Stimulated activated naive CD8-positive, alpha-beta T cell treated with anti-CD3 and anti-CD28 coated beads, Interleukin-15, amount 100 ng/mL, for 72 hours (primary cell): ENCODE measurements around the gene NTPCR.
"Not testable (repeated sequence)": the region's sequence is repeated elsewhere in the genome, so short reads cannot be mapped to it uniquely, and the experiment has no call there.

Experiments used
- ATAC-seq: fragments of 150-1000 bp; cut with Tn5 transposase; 2 replicates; pipeline ENCODE4 v1.10.0; 2021; ENCODE audit warnings: mild to moderate bottlenecking, moderate library complexity
- DNase-seq, 2 donors: peaks; one replicate each; pipeline ENCODE4 v3.0.0; 2021 to 2022
- H3K27ac Mint-ChIP-seq, 2 donors: one replicate each; pipeline ENCODE4 v1.8.0; 2022; ENCODE audit warnings: mild to moderate bottlenecking in 2 of 2, mixed read lengths in 2 of 2, moderate library complexity in 2 of 2
- H3K27me3 Mint-ChIP-seq: one replicate; pipeline ENCODE4 v1.8.0; 2022; ENCODE audit warnings: mixed read lengths
- H3K4me1 Mint-ChIP-seq: one replicate; pipeline ENCODE4 v1.8.0; 2022; ENCODE audit warnings: mild to moderate bottlenecking, mixed read lengths
- H3K4me3 Mint-ChIP-seq, 2 donors: one replicate each; pipeline ENCODE4 v1.8.0; 2022; ENCODE audit warnings: mild to moderate bottlenecking in 2 of 2, mixed read lengths in 2 of 2, moderate library complexity in 1 of 2
- H3K9me3 Mint-ChIP-seq, 2 donors: one replicate each; pipeline ENCODE4 v1.8.0; 2022; ENCODE audit warnings: mixed read lengths in 2 of 2

Gene NTPCR

GRCh38 chr1:232998646-232999045, 48.2 kb downstream of the NTPCR start:
- Mint-ChIP-seq H3K9me3 (peaks cover 16 to 17% of the 10 kb centered on the region in 2 donors), H3K27ac (no peak overlapping the region), H3K4me3 (no peak overlapping the region), H3K27me3 (no peaks in the 10 kb centered on the region), H3K4me1 (peaks cover 8% of the 10 kb centered on the region)
- DNase-seq: no peak
- ATAC-seq: no peak

- no peaks in the 10 kb centered on the region for H3K27me3 Mint-ChIP-seq
- H3K4me1 Mint-ChIP-seq: no peaks in the 10 kb centered on the region
- H3K27ac Mint-ChIP-seq: no peak overlapping the region
- no peak overlapping the region for H3K4me3 Mint-ChIP-seq
- DNase-seq (no peak), ATAC-seq (no peak)
- H3K9me3 Mint-ChIP-seq: peaks cover 2 to 5% of the 10 kb centered on the region in 2 donors
Observed at GRCh38 chr1:232999956-233000625, 49.7 kb downstream of the NTPCR start.

- H3K9me3 Mint-ChIP-seq, H3K4me3 Mint-ChIP-seq, H3K27me3 Mint-ChIP-seq, DNase-seq, H3K4me1 Mint-ChIP-seq, H3K27ac Mint-ChIP-seq, ATAC-seq: not testable (repeated sequence)
Observed at GRCh38 chr1:233003638-233004037, 53.2 kb downstream of the NTPCR start.

GRCh38 chr1:233004451-233004850, 54.0 kb downstream of the NTPCR start:
- ATAC-seq (no peak), DNase-seq (no peak)
- no peaks in the 10 kb centered on the region for H3K27me3 Mint-ChIP-seq

GRCh38 chr1:233005156-233005555, 54.7 kb downstream of the NTPCR start:
- Mint-ChIP-seq H3K27me3 (no peaks in the 10 kb centered on the region), H3K9me3 (peaks cover 0 to 5% of the 10 kb centered on the region in 2 donors), H3K4me3 (no peak overlapping the region), H3K4me1 (no peaks in the 10 kb centered on the region), H3K27ac (no peak overlapping the region)
- no peak for ATAC-seq
- no peak for DNase-seq

More at GRCh38 chr1:233004451-233004850, 54.0 kb downstream of the NTPCR start:
- H3K4me1 Mint-ChIP-seq: no peaks in the 10 kb centered on the region
- H3K27ac Mint-ChIP-seq: no peak overlapping the region
- H3K9me3 Mint-ChIP-seq: peaks cover 0 to 5% of the 10 kb centered on the region in 2 donors
- H3K4me3 Mint-ChIP-seq: no peak overlapping the region

- H3K4me1 Mint-ChIP-seq: no peaks in the 10 kb centered on the region
- ATAC-seq (no peak), DNase-seq (no peak)
- peaks cover 0 to 5% of the 10 kb centered on the region in 2 donors for H3K9me3 Mint-ChIP-seq
- no peak overlapping the region for H3K27ac Mint-ChIP-seq
- no peak overlapping the region for H3K4me3 Mint-ChIP-seq
- no peaks in the 10 kb centered on the region for H3K27me3 Mint-ChIP-seq
Observed at GRCh38 chr1:233005703-233006102, 55.3 kb downstream of the NTPCR start.

- Mint-ChIP-seq H3K27ac (no peak overlapping the region), H3K4me3 (no peak overlapping the region), H3K4me1 (no peaks in the 10 kb centered on the region), H3K27me3 (no peaks in the 10 kb centered on the region), H3K9me3 (peaks cover 0 to 5% of the 10 kb centered on the region in 2 donors)
- no peak for DNase-seq
- ATAC-seq: no peak
Observed at GRCh38 chr1:233006108-233006507, 55.7 kb downstream of the NTPCR start.

GRCh38 chr1:233006541-233006973, 56.1 kb downstream of the NTPCR start:
- Mint-ChIP-seq H3K4me3 (no peak overlapping the region), H3K27ac (no peak overlapping the region), H3K9me3 (peaks cover 0 to 5% of the 10 kb centered on the region in 2 donors), H3K4me1 (no peaks in the 10 kb centered on the region), H3K27me3 (no peaks in the 10 kb centered on the region)
- DNase-seq (no peak), ATAC-seq (no peak)

GRCh38 chr1:233010146-233010545, 59.7 kb downstream of the NTPCR start:
- Mint-ChIP-seq H3K9me3 (no peaks in the 10 kb centered on the region), H3K27ac (no peak overlapping the region), H3K27me3 (no peaks in the 10 kb centered on the region), H3K4me1 (no peaks in the 10 kb centered on the region), H3K4me3 (no peak overlapping the region)
- DNase-seq: no peak
- ATAC-seq: no peak

- ATAC-seq: no peak
- DNase-seq: no peak
- Mint-ChIP-seq H3K4me1 (peaks cover 7% of the 10 kb centered on the region), H3K9me3 (no peaks in the 10 kb centered on the region), H3K27ac (no peak overlapping the region), H3K4me3 (no peak overlapping the region), H3K27me3 (no peaks in the 10 kb centered on the region)
Observed at GRCh38 chr1:233012021-233012420, 61.6 kb downstream of the NTPCR start.

- peak in 1 of 2 donors; percentile 13 for DNase-seq
- peak; percentile 91 for ATAC-seq
- H3K9me3 Mint-ChIP-seq: no peaks in the 10 kb centered on the region
- H3K4me1 Mint-ChIP-seq: peaks cover 7% of the 10 kb centered on the region
- H3K27ac Mint-ChIP-seq: peak overlapping the region in 1 of 2 donors; percentile 74
- H3K27me3 Mint-ChIP-seq: no peaks in the 10 kb centered on the region
- no peak overlapping the region for H3K4me3 Mint-ChIP-seq
Observed at GRCh38 chr1:233015965-233016364, 65.6 kb downstream of the NTPCR start.

GRCh38 chr1:233016798-233017197, 66.4 kb downstream of the NTPCR start:
- H3K27ac Mint-ChIP-seq: no peak overlapping the region
- no peaks in the 10 kb centered on the region for H3K27me3 Mint-ChIP-seq
- no peak overlapping the region for H3K4me3 Mint-ChIP-seq
- peaks cover 7% of the 10 kb centered on the region for H3K4me1 Mint-ChIP-seq
- no peak for ATAC-seq
- H3K9me3 Mint-ChIP-seq: no peaks in the 10 kb centered on the region
- DNase-seq: no peak

GRCh38 chr1:233019083-233019482, 68.7 kb downstream of the NTPCR start:
- ATAC-seq (no peak), DNase-seq (no peak)
- Mint-ChIP-seq H3K27me3 (no peaks in the 10 kb centered on the region), H3K4me3 (no peak overlapping the region), H3K9me3 (no peaks in the 10 kb centered on the region), H3K27ac (no peak overlapping the region), H3K4me1 (peaks cover 7% of the 10 kb centered on the region)

GRCh38 chr1:233019778-233020325, 69.4 kb downstream of the NTPCR start:
- no peak overlapping the region for H3K27ac Mint-ChIP-seq
- no peaks in the 10 kb centered on the region for H3K27me3 Mint-ChIP-seq
- no peak for DNase-seq
- no peak for ATAC-seq
- H3K4me1 Mint-ChIP-seq: peaks cover 7% of the 10 kb centered on the region
- H3K4me3 Mint-ChIP-seq: no peak overlapping the region
- H3K9me3 Mint-ChIP-seq: no peaks in the 10 kb centered on the region

- no peak for ATAC-seq
- H3K4me3 Mint-ChIP-seq: no peak overlapping the region
- H3K27me3 Mint-ChIP-seq: no peaks in the 10 kb centered on the region
- H3K9me3 Mint-ChIP-seq: no peaks in the 10 kb centered on the region
- no peak for DNase-seq
- H3K4me1 Mint-ChIP-seq: peaks cover 7% of the 10 kb centered on the region
- no peak overlapping the region for H3K27ac Mint-ChIP-seq
Observed at GRCh38 chr1:233020426-233020825, 70.0 kb downstream of the NTPCR start.

GRCh38 chr1:233022246-233022645, 71.8 kb downstream of the NTPCR start:
- no peak for DNase-seq
- H3K27ac Mint-ChIP-seq: no peak overlapping the region
- H3K9me3 Mint-ChIP-seq: no peaks in the 10 kb centered on the region
- ATAC-seq: no peak
- H3K4me3 Mint-ChIP-seq: no peak overlapping the region
- no peaks in the 10 kb centered on the region for H3K4me1 Mint-ChIP-seq
- no peaks in the 10 kb centered on the region for H3K27me3 Mint-ChIP-seq

- H3K27ac Mint-ChIP-seq: peak overlapping the region in 1 of 2 donors; percentile 81
- H3K27me3 Mint-ChIP-seq: no peaks in the 10 kb centered on the region
- H3K4me3 Mint-ChIP-seq: no peak overlapping the region
- H3K4me1 Mint-ChIP-seq: no peaks in the 10 kb centered on the region
- DNase-seq (no peak), ATAC-seq (no peak)
- H3K9me3 Mint-ChIP-seq: no peaks in the 10 kb centered on the region
Observed at GRCh38 chr1:233024199-233024598, 73.8 kb downstream of the NTPCR start.
